Measurements from ENCODE around the gene TOR2A. TPM values are rescaled to one million over a fixed set of nuclear protein-coding genes. Genes with fewer than 3 reads are reported as not detected.
"Not testable (repeated sequence)": the region's sequence is repeated elsewhere in the genome, so short reads cannot be mapped to it uniquely, and the experiment has no call there.

TOR2A gene
- total RNA-seq: 10 to 100 TPM; 20.4 to 24.1 TPM

- TF ChIP-seq POLR2A (IDR thresholded peaks at IDR 0.05): peak; percentile 90
- TF ChIP-seq, protein P1, sequence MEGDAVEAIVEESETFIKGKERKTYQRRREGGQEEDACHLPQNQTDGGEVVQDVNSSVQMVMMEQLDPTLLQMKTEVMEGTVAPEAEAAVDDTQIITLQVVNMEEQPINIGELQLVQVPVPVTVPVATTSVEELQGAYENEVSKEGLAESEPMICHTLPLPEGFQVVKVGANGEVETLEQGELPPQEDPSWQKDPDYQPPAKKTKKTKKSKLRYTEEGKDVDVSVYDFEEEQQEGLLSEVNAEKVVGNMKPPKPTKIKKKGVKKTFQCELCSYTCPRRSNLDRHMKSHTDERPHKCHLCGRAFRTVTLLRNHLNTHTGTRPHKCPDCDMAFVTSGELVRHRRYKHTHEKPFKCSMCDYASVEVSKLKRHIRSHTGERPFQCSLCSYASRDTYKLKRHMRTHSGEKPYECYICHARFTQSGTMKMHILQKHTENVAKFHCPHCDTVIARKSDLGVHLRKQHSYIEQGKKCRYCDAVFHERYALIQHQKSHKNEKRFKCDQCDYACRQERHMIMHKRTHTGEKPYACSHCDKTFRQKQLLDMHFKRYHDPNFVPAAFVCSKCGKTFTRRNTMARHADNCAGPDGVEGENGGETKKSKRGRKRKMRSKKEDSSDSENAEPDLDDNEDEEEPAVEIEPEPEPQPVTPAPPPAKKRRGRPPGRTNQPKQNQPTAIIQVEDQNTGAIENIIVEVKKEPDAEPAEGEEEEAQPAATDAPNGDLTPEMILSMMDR (IDR thresholded peaks at IDR 0.05): peak; percentile 89 to 100 (median 98)
- TF ChIP-seq POLR2AphosphoS5 (IDR thresholded peaks at IDR 0.05): peak; percentile 93
- intact Hi-C loops (cut with DNase I): loop anchor here (1.0 to 5.0 kb wide), 5 partner anchors 50 to 228 kb away; partner anchors contain the start of gene AK1
Measured at GRCh38 chr9:127734747-127735529, at the start of gene TOR2A. TSS of gene TOR2A (minus strand) at chr9:127735294. CDS start at chr9:127735270, 24 bp downstream.

DNA sequence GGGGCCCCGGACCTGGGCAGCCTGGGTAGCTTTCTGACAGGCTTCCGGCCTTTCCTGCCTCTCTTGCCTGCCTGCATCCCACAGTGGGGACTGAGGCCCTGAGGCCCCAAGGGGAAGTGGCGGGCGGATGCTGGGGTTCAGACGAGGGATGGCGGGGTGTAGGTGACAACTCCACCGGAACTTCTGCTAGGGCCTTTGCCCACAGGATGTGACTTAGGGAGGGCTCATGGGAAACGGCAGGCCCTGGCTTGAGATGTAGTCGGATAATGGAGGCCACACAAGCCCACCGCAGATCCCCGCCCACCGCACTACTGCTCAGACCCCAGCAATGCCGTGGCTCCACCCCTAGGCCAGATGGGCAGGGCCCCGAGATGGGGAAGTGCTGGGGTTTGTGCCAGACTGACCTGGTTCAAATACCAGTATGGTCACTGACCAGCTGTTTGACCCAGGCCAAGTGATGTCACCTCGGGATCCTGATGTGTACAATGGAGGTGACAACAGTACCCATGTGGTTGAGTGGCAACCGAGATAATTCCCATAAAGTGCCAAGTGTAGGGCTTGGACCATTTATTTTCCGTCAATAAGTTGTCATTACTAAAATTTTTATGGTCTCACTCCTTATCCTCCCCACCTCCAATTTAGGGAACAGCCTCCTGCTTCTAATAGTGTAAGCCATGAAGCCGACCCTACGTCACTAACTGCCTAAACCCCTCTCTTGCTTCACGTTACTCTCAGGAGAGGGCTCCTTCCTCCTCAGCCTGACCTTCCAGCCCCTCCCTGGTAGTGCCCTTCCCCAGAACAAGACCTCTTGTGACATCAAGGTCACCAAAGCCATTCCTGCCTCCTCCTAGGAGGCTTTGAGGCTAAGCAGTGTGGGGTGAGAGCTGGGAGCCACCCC lies 48.3 kb upstream of the TOR2A start:
- Histone ChIP-seq H3K9me3 (no peaks in the 10 kb centered on the region), H3K4me1 (replicated peaks) (peaks cover 8% of the 10 kb centered on the region), H3K27ac (no peak overlapping the region), H3K27me3 (replicated peaks; ENCODE audit: insufficient read depth) (no peaks in the 10 kb centered on the region), H3K4me3 (no peak overlapping the region), H3K36me3 (peaks cover 2 to 11% of the 10 kb centered on the region in 2 donors)
- no peak for TF ChIP-seq POLR2AphosphoS5 (IDR thresholded peaks at IDR 0.05)
- TF ChIP-seq, protein P1 (IDR thresholded peaks at IDR 0.05): no peak
- intact Hi-C loops (cut with DNase I): no loop called here
- WGBS: 70% methylated on average over 20 of the region's 20 CpGs
- no peak for DNase-seq (ENCODE audit: low spot score)

More at GRCh38 chr9:127734747-127735529, at the start of gene TOR2A:
- peak within 1 kb of the TSS; percentile 83 to 89 for H3K27ac ChIP-seq
- H3K9me3 ChIP-seq: no peaks in the 10 kb centered on the region
- WGBS: under 1% methylated on average over 53 of the region's 76 CpGs
- peaks cover 0 to 11% of the 10 kb centered on the region in 2 donors for H3K36me3 ChIP-seq
- peak within 1 kb of the TSS; percentile 45 to 55 for H3K4me3 ChIP-seq
- no peaks in the 10 kb centered on the region for H3K4me1 ChIP-seq (replicated peaks)
- H3K27me3 ChIP-seq (replicated peaks; ENCODE audit: insufficient read depth): no peaks in the 10 kb centered on the region
- peak; percentile 96 for DNase-seq (ENCODE audit: low spot score)

GRCh38 chr9:127781806-127782205 lies 46.7 kb upstream of the TOR2A start:
- no peak for DNase-seq (ENCODE audit: low spot score)
- H3K27ac ChIP-seq: no peak overlapping the region
- H3K27me3 ChIP-seq (replicated peaks; ENCODE audit: insufficient read depth): no peaks in the 10 kb centered on the region
- H3K36me3 ChIP-seq: no peaks in the 10 kb centered on the region
- TF ChIP-seq POLR2A (IDR thresholded peaks at IDR 0.05) (no peak), POLR2AphosphoS5 (IDR thresholded peaks at IDR 0.05) (no peak)
- TF ChIP-seq, protein P1 (IDR thresholded peaks at IDR 0.05): no peak
- no peak overlapping the region for H3K4me3 ChIP-seq
- H3K9me3 ChIP-seq: no peaks in the 10 kb centered on the region
- H3K4me1 ChIP-seq (replicated peaks): peaks cover under 1% of the 10 kb centered on the region
- WGBS: 82% methylated on average over 4 of the region's 4 CpGs
- intact Hi-C loops (cut with DNase I): no loop called here

DNA sequence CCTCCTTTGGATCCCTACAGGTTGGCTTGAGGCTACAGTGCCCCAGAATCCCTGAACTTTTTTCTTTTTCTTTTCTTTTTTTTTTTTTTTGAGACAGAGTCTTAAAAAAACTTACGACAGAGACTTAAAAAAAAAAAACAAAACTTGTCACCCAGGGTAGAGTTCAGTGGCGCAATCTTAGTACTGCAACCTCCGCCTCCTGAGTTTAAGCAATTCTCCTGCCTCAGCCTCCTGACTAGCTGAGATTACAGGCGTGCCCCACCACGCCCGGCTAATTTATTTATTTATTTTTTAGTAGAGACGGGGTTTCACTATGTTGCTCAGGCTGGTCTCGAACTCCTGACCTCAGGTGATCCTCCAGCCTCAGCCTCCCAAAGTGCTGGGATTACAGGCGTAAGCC lies 45.8 kb upstream of the TOR2A start:
- H3K4me3 ChIP-seq; H3K9me3 ChIP-seq; H3K36me3 ChIP-seq; H3K4me1 ChIP-seq (replicated peaks); H3K27ac ChIP-seq; DNase-seq (ENCODE audit: low spot score); H3K27me3 ChIP-seq (replicated peaks; ENCODE audit: insufficient read depth); intact Hi-C loops (cut with DNase I): not testable (repeated sequence)
- WGBS: 86% methylated on average over 9 of the region's 9 CpGs

GRCh38 chr9:127780126-127780885 lies 45.2 kb upstream of the TOR2A start:
- Histone ChIP-seq H3K9me3 (no peaks in the 10 kb centered on the region), H3K27me3 (replicated peaks; ENCODE audit: insufficient read depth) (no peaks in the 10 kb centered on the region), H3K4me3 (no peak overlapping the region), H3K27ac (no peak overlapping the region), H3K4me1 (replicated peaks) (no peaks in the 10 kb centered on the region), H3K36me3 (no peaks in the 10 kb centered on the region)
- no peak for DNase-seq (ENCODE audit: low spot score)
- TF ChIP-seq POLR2AphosphoS5 (IDR thresholded peaks at IDR 0.05) (no peak), POLR2A (IDR thresholded peaks at IDR 0.05) (no peak)
- TF ChIP-seq, protein P1 (IDR thresholded peaks at IDR 0.05): no peak
- 57% methylated on average over 20 of the region's 20 CpGs for WGBS
- intact Hi-C loops (cut with DNase I): no loop called here
